Right lung (tissue), 5 donors: ENCODE measurements around the gene TANC2. TPM values are rescaled to one million over a fixed set of nuclear protein-coding genes. Genes with fewer than 3 reads are reported as not detected.

Experiments
- DNase-seq, 2 donors: peaks; one replicate each; pipeline ENCODE4 v3.0.0-alpha.2; 2013
- polyA plus RNA-seq, 5 donors: library from polyadenylated mRNA; unstranded; fragments of 120-200 nt; gene quantifications; one replicate each; pipeline versions ENCODE4 v1.2.1 to v1.2.3, GENCODE V29; 2013; ENCODE audit warnings: inconsistent platforms in 1 of 5, low replicate concordance in 1 of 5; ENCODE audit not compliant: insufficient read length in 5 of 5, insufficient read depth in 1 of 5

The TANC2 gene
- polyA plus RNA-seq, 5 donors, result 21.3 to 34.8 (median 32.9) TPM

GRCh38 chr17:62999736-63000135 lies 33.7 kb downstream of the TANC2 start:
- no peak for DNase-seq

GRCh38 chr17:63001689-63002394 lies 35.8 kb downstream of the TANC2 start:
- DNase-seq, result no peak

- DNase-seq, result no peak
Measured at GRCh38 chr17:63002625-63003024, 36.6 kb downstream of the TANC2 start.

DNA sequence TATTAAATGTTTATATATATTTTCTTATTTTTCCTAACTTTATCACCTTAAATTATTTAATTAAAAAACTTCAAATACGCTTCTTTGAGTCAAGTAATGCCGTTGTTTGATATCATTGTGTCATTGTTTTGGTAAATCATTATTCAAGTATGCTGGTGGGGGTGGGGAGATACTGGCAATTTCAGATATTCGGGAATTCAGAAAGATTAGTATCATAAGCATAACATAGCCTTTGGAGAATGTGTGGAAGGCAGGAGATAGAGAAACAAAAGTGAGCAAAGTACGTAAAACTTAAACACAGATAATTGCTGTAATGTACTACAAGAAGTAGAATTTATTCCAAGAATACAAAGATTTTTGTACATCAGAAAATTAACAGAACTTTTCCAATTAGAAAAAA lies 49.8 kb downstream of the TANC2 start:
- DNase-seq, result no peak

Other genes starting within 250 kb of the TANC2 start
- gene MARCHF10, start 157.9 kb upstream of the TANC2 start, polyA plus RNA-seq, result 1 to 10 TPM; 1.1 to 3.7 (median 2.7) TPM